Ectodermal cell (in vitro differentiated cells): ENCODE results near the gene PLD1.

Experiments
- H3K27ac ChIP-seq: 2 replicates; pipeline ENCODE4 v1.7.0; 2013; ENCODE audit warnings: mild to moderate bottlenecking, low read depth, low read length; ENCODE audit not compliant: insufficient read depth, poor library complexity, severe bottlenecking
- H3K27me3 ChIP-seq: 2 replicates; pipeline ENCODE4 v1.7.0; 2013; ENCODE audit warnings: mild to moderate bottlenecking, low read length; ENCODE audit not compliant: insufficient read depth, control insufficient read depth, poor library complexity, severe bottlenecking
- H3K36me3 ChIP-seq: one replicate; pipeline ENCODE4 v1.7.0; 2013; ENCODE audit warnings: low read length; ENCODE audit not compliant: control insufficient read depth, insufficient read depth
- H3K4me1 ChIP-seq: one replicate; pipeline ENCODE4 v1.7.0; 2013; ENCODE audit warnings: low read length; ENCODE audit not compliant: control insufficient read depth, insufficient read depth
- H3K4me3 ChIP-seq: 2 replicates; pipeline ENCODE4 v1.7.0; 2013; ENCODE audit warnings: low read depth, low read length, control low read depth; ENCODE audit not compliant: insufficient read depth
- H3K9me3 ChIP-seq: 2 replicates; pipeline ENCODE4 v1.7.0; 2013; ENCODE audit warnings: mild to moderate bottlenecking, low read length, moderate library complexity; ENCODE audit not compliant: control insufficient read depth
- WGBS, 2 experiments: methylation state at CpG; one replicate each; pipeline ENCODE4 v1.1.7; 2013; ENCODE audit warnings: missing lambda C conversion rate in 2 of 2; 5-methylcytosine and 5-hydroxymethylcytosine counted together

The PLD1 gene

GRCh38 chr3:171687064-171687463 lies 123.2 kb downstream of the PLD1 start:
- no peak overlapping the region for H3K27ac ChIP-seq
- H3K4me3 ChIP-seq: no peak overlapping the region
- H3K27me3 ChIP-seq: no peaks in the 10 kb centered on the region
- H3K4me1 ChIP-seq: no peaks in the 10 kb centered on the region
- H3K36me3 ChIP-seq: no peaks in the 10 kb centered on the region
- WGBS, 2 experiments: 97 to 100% methylated on average over 4 to 5 of the region's 5 CpGs
- no peaks in the 10 kb centered on the region for H3K9me3 ChIP-seq

- Histone ChIP-seq H3K4me3 (no peak overlapping the region), H3K27me3 (no peaks in the 10 kb centered on the region), H3K4me1 (no peaks in the 10 kb centered on the region), H3K9me3 (no peaks in the 10 kb centered on the region), H3K36me3 (no peaks in the 10 kb centered on the region), H3K27ac (no peak overlapping the region)
- 95 to 97% methylated on average over 6 of the region's 6 CpGs for WGBS, 2 experiments
These were observed 125.0 kb downstream of the PLD1 start for GRCh38 chr3:171685116-171685895.

- H3K4me1 ChIP-seq: no peaks in the 10 kb centered on the region
- no peaks in the 10 kb centered on the region for H3K27me3 ChIP-seq
- H3K4me3 ChIP-seq: no peak overlapping the region
- no peaks in the 10 kb centered on the region for H3K36me3 ChIP-seq
- H3K9me3 ChIP-seq: no peaks in the 10 kb centered on the region
- no peak overlapping the region for H3K27ac ChIP-seq
- WGBS, 2 experiments: 94 to 99% methylated on average over 2 of the region's 2 CpGs
These were observed 126.1 kb downstream of the PLD1 start for GRCh38 chr3:171684221-171684620.

- 92 to 98% methylated on average over 3 of the region's 3 CpGs for WGBS, 2 experiments
- Histone ChIP-seq H3K9me3 (no peaks in the 10 kb centered on the region), H3K36me3 (no peaks in the 10 kb centered on the region)
These were observed 127.5 kb downstream of the PLD1 start for GRCh38 chr3:171682743-171683142.

GRCh38 chr3:171680726-171681411 lies 129.4 kb downstream of the PLD1 start:
- Histone ChIP-seq H3K4me3 (no peak overlapping the region), H3K9me3 (no peaks in the 10 kb centered on the region), H3K4me1 (no peaks in the 10 kb centered on the region), H3K27ac (no peak overlapping the region), H3K36me3 (no peaks in the 10 kb centered on the region), H3K27me3 (no peaks in the 10 kb centered on the region)
- WGBS, 2 experiments: 94 to 95% methylated on average over 6 of the region's 6 CpGs

More at GRCh38 chr3:171682743-171683142, 127.5 kb downstream of the PLD1 start:
- Histone ChIP-seq H3K27me3 (no peaks in the 10 kb centered on the region), H3K4me1 (no peaks in the 10 kb centered on the region), H3K4me3 (no peak overlapping the region), H3K27ac (no peak overlapping the region)

GRCh38 chr3:171678971-171679492 lies 131.3 kb downstream of the PLD1 start:
- Histone ChIP-seq H3K27ac (no peak overlapping the region), H3K9me3 (no peaks in the 10 kb centered on the region), H3K4me3 (no peak overlapping the region), H3K27me3 (no peaks in the 10 kb centered on the region), H3K36me3 (no peaks in the 10 kb centered on the region), H3K4me1 (no peaks in the 10 kb centered on the region)
- WGBS, 2 experiments: 96 to 98% methylated on average over 3 of the region's 3 CpGs

- Histone ChIP-seq H3K27me3 (no peaks in the 10 kb centered on the region), H3K9me3 (no peaks in the 10 kb centered on the region), H3K27ac (no peak overlapping the region), H3K4me3 (no peak overlapping the region), H3K36me3 (no peaks in the 10 kb centered on the region), H3K4me1 (no peaks in the 10 kb centered on the region)
- WGBS, 2 experiments: 80 to 100% methylated on average over 1 of the region's 1 CpG
These were observed 132.6 kb downstream of the PLD1 start for GRCh38 chr3:171677706-171678105.

GRCh38 chr3:171676601-171677175 lies 133.6 kb downstream of the PLD1 start:
- H3K27me3 ChIP-seq: no peaks in the 10 kb centered on the region
- WGBS, 2 experiments: 94 to 95% methylated on average over 10 of the region's 10 CpGs
- H3K4me1 ChIP-seq: no peaks in the 10 kb centered on the region
- H3K4me3 ChIP-seq: no peak overlapping the region
- H3K9me3 ChIP-seq: no peaks in the 10 kb centered on the region
- no peak overlapping the region for H3K27ac ChIP-seq
- H3K36me3 ChIP-seq: no peaks in the 10 kb centered on the region

- H3K27ac ChIP-seq: no peak overlapping the region
- no peaks in the 10 kb centered on the region for H3K27me3 ChIP-seq
- H3K4me1 ChIP-seq: no peaks in the 10 kb centered on the region
- H3K4me3 ChIP-seq: no peak overlapping the region
- H3K36me3 ChIP-seq: no peaks in the 10 kb centered on the region
- no peaks in the 10 kb centered on the region for H3K9me3 ChIP-seq
- 86 to 95% methylated on average over 1 of the region's 1 CpG for WGBS, 2 experiments
These were observed 136.3 kb downstream of the PLD1 start for GRCh38 chr3:171673951-171674350.

- Histone ChIP-seq H3K36me3 (no peaks in the 10 kb centered on the region), H3K9me3 (no peaks in the 10 kb centered on the region), H3K27ac (no peak overlapping the region), H3K4me3 (no peak overlapping the region), H3K27me3 (no peaks in the 10 kb centered on the region), H3K4me1 (no peaks in the 10 kb centered on the region)
- 95 to 96% methylated on average over 5 of the region's 5 CpGs for WGBS, 2 experiments
These were observed 137.7 kb downstream of the PLD1 start for GRCh38 chr3:171672538-171672937.
